ENCODE measurements around the gene SLC31A2.

The SLC31A2 gene

DNA sequence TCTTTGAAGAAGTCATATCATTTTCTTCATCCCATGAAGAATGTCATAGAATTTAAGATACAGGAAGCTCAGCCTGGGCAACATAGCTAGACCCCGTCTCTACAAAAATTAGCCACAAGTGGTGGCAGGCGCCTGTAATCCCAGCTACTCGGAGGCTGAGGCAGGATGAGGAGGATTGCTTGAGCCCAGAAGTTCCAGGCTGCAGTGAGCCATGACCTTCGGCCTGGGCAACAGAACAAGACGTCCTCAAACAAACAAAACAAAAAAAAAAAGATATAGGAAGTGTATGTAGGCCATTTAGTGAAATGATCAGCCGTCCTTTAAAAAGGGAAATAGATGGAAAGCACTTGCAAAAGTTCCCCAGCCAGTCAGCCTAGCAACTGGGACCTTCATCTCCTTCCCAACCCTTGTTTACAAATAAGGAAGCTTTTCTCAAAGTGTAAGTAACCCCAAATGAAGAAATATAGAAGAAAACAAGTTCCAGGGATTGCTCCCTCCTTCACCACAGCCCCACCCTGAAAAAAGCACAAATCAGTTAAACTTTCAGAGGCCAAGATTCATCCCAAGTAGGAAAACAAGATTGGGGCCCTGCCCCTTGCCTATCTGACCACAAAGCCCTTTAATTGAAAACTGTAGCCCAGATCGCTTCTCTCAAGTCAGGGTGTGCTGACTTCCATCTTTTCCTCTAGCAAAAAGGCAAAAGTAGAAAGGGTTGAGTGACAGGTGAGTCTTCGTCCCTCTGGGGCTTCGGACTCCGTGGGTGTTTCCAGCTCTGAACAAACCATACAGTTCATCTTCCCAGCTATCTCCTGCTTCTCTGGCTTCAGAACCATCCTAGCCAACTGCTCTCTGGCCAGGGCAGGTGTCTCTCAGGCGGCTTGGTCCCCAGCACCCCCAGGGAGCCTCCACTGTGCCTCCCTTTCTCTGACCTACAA, 1.2 kb downstream of the SLC31A2 start:
- no peak for DNase-seq

DNA sequence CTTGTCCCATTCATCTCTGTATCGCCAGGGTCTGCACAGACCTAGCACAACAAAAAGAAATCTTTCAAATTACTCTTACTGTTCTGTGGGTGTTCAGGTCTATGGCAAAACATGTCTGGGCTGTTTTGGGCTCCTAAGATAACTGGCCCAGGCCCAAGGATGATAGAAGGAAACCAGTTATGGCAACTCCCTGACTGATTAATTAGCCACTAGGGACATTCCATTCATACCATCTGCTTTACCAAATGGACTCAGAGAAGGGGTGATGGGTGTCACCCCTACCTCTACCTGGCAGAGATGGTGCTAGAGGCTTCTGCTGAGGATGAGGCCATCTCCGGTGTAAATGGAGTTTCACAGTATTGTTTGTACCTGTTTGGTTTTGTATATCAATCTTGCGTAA, 1.9 kb downstream of the SLC31A2 start:
- no peak for DNase-seq

DNA sequence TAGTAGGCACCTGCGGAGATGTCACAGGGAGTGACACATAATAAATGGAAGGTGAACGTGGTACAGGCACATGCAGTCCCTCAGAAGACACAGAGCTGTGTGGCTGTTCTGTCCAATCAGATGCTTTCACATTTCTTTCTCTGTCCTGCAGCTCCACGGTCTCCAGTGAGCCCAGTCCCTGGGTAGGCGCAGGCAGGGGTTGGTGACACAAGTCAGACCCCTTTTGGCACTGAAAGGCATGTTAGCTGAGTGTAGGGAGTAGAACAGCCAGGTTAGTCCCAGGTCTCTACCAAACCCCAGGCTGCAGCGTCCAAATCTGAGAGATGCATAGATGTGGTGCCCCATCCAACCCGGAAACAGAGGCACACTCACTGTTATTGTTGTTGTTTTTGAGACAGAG, 2.8 kb downstream of the SLC31A2 start:
- no peak for DNase-seq

DNA sequence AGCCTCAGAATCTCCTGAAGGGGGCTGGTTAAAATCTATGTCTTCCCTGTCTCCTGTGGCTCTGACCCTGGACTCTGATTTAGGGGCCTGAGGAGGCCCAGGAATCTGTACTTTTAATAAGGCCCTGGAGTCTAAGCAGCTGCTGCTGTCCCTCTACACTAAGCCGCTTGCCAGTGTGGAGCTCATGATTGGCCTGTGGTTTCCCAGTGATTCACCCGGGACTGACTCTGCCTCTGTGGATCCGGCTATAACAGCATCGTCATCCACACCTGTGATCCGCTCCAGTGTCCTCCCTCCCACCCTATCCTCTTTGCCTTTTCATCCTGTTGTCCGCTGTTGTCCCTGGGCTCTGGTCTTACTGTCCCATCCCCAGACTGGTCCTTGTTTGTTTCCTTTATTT, 3.7 kb downstream of the SLC31A2 start:
- DNase-seq, result no peak

DNA sequence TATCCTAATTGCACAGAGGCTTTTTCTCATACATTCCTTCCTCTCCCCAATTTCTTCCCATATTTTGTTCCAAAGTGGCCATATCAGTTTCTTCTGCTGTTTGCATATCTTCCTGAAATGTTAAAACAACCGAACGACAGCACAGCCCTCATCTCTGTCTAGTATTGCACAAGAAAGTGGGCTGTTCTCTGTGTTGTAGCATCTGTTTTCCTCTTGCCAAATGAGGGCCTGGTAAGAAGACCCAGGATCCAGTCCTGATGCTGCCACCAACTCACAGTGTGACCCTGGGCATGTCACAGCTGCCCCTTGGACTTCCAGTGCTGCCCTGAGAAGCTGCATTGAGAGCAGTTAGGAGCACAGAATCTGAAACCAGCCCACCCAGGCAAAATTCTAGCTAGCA, 4.1 kb downstream of the SLC31A2 start:
- DNase-seq, result no peak

DNA sequence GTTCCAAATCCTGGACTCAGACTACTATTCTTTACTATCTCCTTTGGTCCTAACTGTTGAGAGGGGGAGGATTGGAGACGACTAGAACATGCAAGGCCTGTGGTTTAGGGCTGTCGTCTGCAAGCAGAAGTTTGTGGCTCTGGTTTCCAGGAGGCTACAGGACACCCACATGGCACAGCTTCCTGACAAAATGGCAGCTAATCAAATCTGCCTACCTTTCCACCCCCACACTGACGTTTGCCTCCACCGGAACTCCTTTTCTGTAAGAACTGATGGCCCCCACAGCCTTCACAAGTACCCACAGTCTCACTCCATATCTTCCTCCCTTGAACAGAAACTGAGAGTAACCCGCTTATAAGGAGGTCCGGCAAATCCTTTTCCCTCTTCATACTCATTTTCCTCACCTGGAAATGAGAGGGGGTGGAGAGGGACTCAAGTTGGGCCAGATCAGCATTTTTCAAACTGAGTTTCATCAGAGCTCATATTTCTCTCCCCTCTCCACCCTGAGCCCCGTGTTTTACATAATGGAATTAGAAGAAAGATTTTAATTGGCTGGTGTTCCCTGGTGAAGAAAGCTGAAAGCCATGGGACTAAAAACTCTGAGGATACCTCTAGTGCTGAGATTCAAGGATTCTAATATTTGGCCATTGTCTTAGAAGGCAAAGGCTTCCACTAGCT, 5.2 kb downstream of the SLC31A2 start:
- DNase-seq, result no peak

DNA sequence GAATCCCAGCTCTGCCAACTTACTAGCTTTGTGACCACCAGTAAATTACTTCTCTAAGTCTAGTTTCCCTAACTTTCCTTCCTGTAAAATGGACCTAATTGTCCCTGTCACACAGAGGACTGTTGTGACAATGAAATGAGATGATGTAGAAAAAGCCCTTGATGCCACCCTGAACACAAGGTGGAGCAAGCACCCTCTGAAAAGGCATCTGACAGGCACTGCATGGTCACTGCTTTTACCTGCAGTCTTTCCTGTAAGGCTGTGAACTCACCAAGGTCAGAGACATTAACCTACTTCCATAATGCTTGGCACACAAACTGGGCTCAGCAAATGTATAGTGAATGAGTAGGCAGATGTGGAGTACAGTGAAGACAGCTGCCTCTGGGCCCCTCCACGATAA, 6.1 kb downstream of the SLC31A2 start:
- no peak for DNase-seq

DNA sequence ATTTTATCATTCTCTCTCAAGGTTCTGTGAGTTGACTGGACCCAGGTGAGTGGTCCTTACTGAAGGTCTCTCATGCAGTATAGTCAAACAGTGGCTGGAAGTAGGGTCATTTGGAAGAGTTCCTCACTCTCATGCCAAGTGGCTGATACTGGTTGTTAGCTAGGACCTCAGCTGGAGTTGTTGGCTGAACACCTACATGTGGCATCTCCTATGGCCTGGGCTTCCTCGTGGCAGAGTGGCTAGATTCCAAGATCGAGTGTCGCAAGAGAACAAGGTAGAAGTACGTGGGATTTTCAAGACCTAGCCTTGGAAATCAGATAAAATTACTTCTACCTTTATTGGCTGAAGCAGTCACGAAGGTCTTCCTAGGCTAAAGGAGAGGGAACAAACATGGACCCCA, 7.6 kb downstream of the SLC31A2 start:
- DNase-seq, result no peak

DNA sequence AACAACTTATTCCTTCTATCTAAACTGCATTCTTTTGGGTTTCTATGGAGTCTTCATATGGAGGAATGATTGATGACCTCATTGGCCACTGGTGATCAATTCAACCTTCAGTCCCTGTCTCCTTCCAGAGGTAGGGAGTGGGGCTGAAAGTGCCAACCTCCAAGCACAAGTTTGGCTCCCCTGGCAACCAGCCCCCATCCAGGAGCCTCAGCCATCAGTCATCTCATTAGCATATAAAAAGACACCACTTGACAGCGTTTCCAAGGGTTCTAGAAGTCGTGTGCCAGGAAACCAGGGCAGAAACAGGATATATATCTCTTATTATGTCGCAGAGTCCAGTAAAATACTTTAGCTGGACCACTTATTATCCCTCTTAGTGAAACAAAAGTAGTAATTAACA, 9.8 kb downstream of the SLC31A2 start:
- DNase-seq, result no peak

DNA sequence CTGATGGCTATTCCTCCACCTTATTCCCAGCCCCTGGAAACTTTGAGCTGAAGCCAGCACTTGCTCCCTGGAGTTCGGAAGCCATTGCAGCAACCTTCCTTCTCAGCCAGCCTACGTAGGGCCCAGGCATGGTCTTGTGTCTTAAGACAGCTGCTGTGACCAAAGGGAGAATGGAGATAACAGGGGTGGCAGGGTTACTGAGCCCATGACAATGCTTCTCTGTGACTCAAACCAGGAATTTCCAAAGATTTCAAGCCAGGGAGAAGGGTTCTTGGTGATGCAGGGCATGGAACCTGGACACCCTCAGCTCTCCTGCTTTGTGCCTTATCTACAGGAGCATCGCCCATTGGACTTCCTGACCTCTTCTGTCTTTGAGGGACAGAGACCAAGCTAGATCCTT, 12.2 kb downstream of the SLC31A2 start:
- no peak for DNase-seq

DNA sequence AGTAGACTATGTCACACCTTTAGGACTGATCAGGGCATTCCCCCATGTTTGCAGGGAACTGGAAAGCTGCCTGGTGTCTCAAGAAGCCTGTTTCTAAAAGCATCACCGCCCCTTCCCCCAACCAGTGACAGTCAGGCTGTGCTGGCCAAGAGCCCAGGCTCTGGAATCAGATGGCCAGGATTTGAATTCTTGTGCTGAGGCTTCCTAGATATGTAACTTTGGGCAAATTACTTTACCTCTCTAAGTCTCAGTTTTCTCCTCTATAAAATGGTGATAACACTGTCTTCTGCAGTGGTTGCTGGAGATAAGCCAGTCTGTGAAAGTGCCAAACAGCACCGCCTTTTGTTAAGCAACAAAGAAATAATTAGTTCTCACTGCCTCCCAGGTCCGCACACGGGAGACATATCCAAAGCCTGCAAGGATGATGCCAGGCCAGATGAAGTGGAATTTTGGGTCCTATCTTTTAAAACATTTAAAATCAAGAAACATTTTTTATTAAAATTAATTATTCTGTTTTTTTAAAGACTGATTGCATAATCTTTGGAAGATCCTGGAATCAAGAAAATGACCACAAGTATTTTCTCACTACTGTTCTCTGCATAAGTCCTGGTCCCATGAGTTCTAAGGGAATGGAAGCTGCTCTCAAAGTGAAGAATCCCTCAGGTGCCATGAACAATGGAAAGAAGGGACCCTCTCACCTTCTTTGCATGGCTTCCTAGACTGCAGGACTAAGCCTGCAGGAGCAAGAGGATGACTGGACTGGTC, 13.9 kb downstream of the SLC31A2 start:
- no peak for DNase-seq

DNA sequence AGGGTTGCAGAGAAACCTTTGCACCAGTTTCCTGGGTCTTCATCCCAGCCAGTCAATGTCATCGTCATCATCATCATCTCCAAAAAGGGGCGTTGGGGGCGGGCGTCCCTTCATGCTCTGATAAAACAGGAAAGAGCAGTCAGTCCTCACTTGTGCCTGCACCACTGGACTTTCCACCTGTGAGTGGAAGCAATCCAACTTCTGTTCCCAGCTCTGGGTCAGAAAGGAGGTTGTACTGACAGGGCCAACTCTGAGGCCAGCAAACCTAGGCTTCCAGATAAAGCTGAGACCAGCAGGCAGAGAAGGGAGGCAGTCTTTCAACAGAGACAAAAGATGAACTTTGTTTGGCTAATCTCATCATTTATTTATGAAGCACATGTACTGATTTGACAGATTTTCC, 15.2 kb downstream of the SLC31A2 start:
- DNase-seq, result no peak

DNA sequence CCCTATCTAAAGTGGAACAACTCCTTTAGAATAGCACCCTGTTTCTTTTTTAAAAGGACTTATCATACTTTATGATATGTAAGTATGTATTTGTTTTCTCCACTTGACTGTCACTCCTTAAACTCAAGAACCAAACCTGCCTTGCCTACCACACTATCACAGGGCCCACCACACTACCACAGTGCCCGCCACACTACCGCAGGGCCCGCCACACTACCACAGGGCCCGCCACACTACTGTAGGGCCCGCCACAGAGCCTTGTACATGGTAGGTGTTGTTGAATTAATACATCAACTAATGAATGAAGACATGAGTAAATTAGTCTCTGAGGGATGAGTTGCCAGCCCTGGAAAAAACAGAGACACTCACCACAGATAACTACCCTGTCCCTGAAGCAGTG, 18.0 kb downstream of the SLC31A2 start:
- no peak for DNase-seq

DNA sequence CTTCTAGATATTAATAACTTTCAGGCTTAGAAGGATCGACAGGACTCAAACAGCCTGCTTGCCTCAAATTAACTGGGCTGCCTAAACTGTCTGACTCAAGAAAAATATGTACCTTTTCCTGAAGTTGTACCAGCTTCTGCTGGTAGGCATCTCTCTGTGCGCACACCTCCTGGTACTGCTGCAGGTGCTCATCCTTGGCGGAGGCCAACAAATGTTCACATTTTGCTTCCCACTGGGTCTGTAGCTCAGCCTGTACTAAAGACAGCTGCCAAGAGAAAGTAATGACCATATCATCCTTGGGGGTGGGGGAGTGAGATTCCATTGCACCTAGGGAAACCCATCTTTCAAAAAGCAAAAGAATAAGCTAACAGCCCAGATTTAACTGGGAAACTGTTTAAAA, 22.5 kb downstream of the SLC31A2 start:
- DNase-seq, result no peak

DNA sequence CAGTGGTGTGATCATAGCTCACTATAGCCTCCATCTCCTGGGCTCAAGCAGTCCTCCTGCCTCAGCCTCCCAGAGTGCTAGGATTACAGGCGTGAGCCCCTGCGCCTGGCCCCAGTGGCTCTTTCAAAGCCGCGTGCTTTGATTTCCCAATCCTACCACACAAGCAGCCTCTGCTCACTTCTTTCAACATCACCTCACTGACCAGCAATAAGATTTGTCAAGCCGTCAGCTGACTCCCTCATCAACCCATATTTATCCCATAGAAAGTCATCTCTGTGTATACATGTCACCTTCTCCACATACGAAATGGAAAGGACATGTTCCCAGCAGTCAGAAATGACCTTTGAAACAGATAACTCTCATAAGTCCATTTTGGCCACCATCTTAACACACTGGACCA, 26.0 kb downstream of the SLC31A2 start:
- DNase-seq, result no peak

DNA sequence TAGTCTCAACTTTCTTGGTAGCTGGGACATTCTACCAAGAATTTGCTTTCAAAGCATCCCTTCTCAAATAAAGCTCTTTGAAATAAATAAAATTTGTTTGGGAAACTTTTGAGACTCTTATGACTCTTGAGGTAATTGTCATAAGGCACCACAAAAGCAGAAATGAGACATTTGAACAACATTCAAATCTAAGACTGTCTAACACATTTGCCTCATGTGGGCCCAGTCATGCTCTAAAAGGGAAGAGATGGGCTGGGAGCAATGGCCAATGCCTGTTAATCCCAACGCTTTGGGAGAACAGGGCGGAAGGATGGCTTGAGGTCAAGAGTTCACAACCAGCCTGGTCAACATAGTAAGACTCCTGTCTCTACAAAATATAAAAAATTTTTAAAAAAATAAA, 26.4 kb downstream of the SLC31A2 start:
- no peak for DNase-seq

DNA sequence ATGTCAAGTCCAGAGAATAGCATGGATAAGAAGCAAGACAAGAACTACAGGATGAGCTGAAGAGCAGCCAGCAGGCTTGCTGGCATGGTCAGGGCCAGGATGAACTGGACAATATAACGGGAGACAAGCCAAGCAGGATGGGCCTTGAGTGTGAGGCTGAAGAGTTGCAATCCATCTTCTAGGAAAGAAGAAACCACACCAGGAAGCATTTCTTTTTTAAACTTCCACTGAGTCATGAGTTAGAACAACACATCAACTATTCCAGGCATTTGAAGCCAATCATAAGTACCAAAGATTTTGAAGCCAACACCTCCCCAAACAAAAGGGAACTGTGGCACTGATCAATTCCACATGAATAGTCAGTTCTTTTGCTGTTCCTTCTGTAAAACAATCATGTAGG, 27.3 kb downstream of the SLC31A2 start:
- no peak for DNase-seq

DNA sequence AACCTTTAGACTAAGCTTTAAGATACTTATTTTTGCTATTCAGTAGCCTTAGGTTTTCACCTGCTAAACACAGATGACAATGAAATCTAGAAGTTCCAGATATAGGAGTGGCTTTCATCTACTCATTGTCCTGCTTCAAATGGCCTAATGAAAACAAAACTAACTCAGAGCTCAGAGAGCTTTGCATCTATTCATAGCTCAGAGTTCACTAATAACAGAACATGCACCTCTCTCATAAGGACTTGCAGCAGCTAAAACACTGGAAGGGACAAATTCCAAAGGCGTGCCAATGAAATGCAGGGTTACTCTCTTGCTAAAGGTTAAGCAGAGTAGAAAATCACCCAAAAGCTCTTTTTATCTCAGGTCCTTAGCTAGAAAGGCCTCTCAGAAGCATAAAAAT, 29.0 kb downstream of the SLC31A2 start:
- DNase-seq, result no peak

DNA sequence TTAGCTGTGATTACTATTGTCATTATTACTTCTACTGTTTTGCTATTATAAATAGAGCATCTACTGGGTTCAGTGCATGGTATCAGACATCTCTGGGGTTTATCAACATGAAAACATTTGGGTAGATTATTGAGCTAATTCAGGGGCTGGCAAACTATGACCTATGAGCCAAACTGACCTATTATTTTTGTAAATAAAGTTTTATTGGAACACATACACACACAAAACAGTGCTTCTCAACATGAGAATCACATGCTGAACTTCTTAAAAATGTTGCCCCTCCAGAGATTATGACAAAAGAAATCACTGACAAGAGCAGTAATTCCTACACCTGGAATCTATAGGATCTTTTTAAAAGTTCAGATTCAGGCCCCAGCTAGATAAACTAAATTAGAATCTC, 30.4 kb downstream of the SLC31A2 start:
- DNase-seq, result no peak

DNA sequence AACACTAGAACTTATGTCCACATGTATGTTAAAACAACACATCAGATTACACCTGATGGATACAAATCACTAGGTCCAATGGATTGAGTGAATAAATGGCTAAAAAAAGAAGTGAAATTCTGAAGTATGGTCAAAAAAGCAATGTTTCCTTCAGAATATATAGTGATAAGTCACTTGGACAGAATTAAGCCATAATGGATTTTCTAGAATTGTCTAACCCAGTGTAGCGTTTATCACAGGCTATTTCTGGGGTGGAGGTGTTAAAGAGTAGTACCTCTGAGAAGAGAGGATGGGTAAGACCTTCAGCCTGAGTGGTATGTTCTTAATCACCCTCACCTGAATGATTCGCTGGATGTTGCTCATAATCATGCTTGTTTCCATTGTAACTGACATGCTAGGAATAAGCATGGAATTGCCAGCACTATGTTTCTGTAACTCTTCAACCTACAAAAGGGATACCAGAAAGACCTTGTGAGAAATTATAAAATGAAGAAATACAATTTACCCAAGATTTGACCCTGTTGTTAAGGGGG, 33.2 kb downstream of the SLC31A2 start:
- DNase-seq, result no peak

DNA sequence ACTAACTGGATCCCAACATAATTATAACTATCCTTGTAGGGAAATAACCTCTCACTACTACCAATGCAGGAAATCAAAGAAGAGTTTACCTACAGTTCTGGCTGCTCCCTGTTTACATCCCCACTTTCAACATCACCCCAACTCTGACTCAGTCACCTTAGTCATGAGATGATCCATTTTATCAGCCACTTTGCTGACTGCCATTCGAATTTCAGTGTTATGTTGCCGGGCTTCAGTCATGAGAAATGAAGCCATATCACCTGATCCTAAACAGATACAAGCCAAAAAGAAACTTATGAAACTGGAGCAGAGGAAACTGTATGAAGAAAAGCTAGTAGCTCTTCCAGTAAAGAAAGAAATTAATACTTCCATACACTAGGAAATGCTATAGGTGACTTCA, 33.7 kb downstream of the SLC31A2 start:
- no peak for DNase-seq

DNA sequence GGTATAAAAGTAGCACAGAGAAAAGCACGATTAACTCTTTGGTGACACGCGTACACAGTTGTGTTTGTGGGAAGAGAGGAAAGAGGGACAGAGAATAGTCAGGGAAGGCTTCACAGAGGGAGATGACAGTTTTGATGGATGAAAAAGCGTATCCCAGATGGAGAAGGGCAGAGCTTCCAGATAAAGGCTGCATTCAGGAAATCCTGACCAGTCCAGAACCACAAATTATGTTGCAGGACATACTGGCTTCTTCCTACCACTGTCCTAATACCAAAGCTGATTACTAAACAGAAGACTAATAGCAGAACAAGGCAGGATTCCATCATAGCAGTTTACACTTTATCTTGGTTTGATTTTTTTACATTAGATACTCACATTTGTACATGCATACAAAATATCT, 34.5 kb downstream of the SLC31A2 start:
- DNase-seq, result no peak

DNA sequence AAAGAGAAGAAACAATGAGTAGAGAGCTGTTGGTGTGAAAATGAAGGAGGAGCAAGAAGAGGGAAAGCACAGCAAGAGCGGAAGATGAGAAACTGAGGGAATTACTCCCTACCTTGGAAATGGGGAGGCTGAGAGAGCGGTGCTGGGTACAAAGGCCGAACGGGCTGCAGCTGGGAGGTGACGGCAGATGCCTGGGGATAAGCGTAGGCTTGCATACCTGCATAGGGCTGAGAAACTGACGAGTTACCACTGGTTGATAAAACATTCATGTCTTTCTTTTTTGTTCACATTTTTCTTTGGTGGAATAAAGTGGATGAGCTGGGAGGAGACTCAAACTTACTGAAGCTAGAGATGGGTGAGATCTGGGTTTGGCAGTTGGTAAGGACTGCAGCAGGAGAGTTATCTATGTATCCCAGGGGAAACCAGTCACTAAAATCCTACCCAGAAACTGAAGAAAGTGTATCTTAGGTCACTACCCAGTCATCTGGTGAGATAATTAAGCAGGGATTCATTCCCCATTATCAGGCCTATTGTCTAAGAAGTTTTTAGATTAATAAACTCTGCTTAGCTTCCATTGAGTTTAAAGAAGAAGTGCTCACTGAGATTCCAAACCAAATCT, 35.4 kb downstream of the SLC31A2 start:
- DNase-seq, result no peak

All from NCI-H1694 (cell line).